ENCODE results near the gene FAHD2A. TPM values are rescaled to one million over a fixed set of nuclear protein-coding genes. Genes with fewer than 3 reads are reported as not detected.
"Not testable (repeated sequence)": the region's sequence is repeated elsewhere in the genome, so short reads cannot be mapped to it uniquely, and the experiment has no call there.

Gene FAHD2A
- total RNA-seq, 2 donors from 2014 or later, result 31.0 to 39.8 TPM

- not testable (repeated sequence) for H3K27ac Mint-ChIP-seq; H3K9me3 Mint-ChIP-seq; DNase-seq (ENCODE audit: low spot score in 2 of 2); ATAC-seq; H3K36me3 Mint-ChIP-seq
Measured at GRCh38 chr2:95463292-95463691, 60.8 kb downstream of the FAHD2A start.

Other genes starting within 250 kb of the FAHD2A start
- 10 to 100 TPM in 1 of 2 donors, 1 to 10 TPM in 1; 7.6 to 11.0 TPM for gene ZNF514, start 242.9 kb upstream of the FAHD2A start, total RNA-seq
- 1 to 10 TPM; 3.9 to 5.3 TPM for gene ZNF2, start 236.9 kb upstream of the FAHD2A start, total RNA-seq
- gene ZNF892, start 195.2 kb upstream of the FAHD2A start, total RNA-seq, result 1 to 10 TPM; 3.6 to 3.9 TPM
- 1 to 10 TPM in 1 of 2 donors, under 1 TPM in 1; 0.86 to 1.9 TPM for gene PROM2, start 128.3 kb upstream of the FAHD2A start, total RNA-seq
- gene KCNIP3, start 105.4 kb upstream of the FAHD2A start, total RNA-seq, result not detected
- not detected for gene TRIM43B, start 82.0 kb downstream of the FAHD2A start, total RNA-seq
- gene TRIM43, start 189.3 kb downstream of the FAHD2A start, total RNA-seq, result not detected